Activated CD8-positive, alpha-beta memory T cell treated with anti-CD3 and anti-CD28 coated beads, Interleukin-2, amount 50 U/mL, for 24 hours (primary cell): ENCODE measurements around the gene ANO3.

Experiments
- DNase-seq: peaks from one replicate; pipeline ENCODE4 v3.0.0-alpha.2; 2020; ENCODE audit errors: extremely low read depth

ANO3 gene

GRCh38 chr11:26708736-26709456 lies 377.0 kb downstream of the ANO3 start:
- no peak for DNase-seq

- DNase-seq = no peak
Measured at GRCh38 chr11:26710489-26710888, 378.6 kb downstream of the ANO3 start.

GRCh38 chr11:26712497-26712896 lies 380.6 kb downstream of the ANO3 start:
- DNase-seq = no peak
